ENCODE results near the gene SUFU. TPM values are rescaled to one million over a fixed set of nuclear protein-coding genes. Genes with fewer than 3 reads are reported as not detected.

SUFU gene
- total RNA-seq, 1 experiment from 2014 or later, result 2.7 TPM

DNA sequence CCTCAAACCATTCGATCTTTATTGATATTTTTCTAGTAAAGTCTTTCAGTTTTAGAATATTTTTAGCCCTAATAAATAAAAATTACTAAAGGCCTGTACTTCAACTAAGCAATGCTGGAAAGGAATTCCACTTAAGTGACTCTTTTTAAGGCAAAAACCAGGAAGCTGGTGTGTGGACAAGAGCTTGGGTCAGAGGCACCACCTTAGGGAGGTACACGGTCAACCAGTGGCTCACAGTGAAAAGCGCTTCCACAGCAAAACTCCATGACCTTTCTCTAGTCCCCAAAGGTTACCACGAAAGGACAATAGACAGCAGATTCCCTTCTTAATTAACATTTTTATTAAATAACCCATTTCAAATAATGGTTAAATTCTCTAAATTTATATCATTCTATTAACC lies 179.2 kb downstream of the SUFU start:
- intact Hi-C loops (cut with micrococcal nuclease), result no loop called here
- H3K27me3 ChIP-seq (ENCODE audit: low read length), result no peaks in the 10 kb centered on the region
- ChIA-PET CTCF (interaction anchor here (0.6 kb wide), 1 partner anchor 378 kb away, joined by 5 read pairs; no protein-coding TSS in a partner anchor), POLR2A (ENCODE audit: unreplicated experiment) (interaction anchor here (0.7 kb wide), 1 partner anchor 37 kb away, joined by 4 read pairs; no protein-coding TSS in a partner anchor)
- no peaks in the 10 kb centered on the region for H3K36me3 ChIP-seq (ENCODE audit: low read depth, low read length)
- TF ChIP-seq, protein P1, sequence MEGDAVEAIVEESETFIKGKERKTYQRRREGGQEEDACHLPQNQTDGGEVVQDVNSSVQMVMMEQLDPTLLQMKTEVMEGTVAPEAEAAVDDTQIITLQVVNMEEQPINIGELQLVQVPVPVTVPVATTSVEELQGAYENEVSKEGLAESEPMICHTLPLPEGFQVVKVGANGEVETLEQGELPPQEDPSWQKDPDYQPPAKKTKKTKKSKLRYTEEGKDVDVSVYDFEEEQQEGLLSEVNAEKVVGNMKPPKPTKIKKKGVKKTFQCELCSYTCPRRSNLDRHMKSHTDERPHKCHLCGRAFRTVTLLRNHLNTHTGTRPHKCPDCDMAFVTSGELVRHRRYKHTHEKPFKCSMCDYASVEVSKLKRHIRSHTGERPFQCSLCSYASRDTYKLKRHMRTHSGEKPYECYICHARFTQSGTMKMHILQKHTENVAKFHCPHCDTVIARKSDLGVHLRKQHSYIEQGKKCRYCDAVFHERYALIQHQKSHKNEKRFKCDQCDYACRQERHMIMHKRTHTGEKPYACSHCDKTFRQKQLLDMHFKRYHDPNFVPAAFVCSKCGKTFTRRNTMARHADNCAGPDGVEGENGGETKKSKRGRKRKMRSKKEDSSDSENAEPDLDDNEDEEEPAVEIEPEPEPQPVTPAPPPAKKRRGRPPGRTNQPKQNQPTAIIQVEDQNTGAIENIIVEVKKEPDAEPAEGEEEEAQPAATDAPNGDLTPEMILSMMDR (conservative IDR thresholded peaks at IDR 0.05; ENCODE audit: low read depth, low read length), result no peak
- TF ChIP-seq EZH2phosphoT487 (IDR thresholded peaks at IDR 0.05; ENCODE audit: borderline replicate concordance, low read length), result no peak
- DNase-seq (no peak), ATAC-seq (no peak)
- H3K27ac ChIP-seq (ENCODE audit: low read length), result no peak overlapping the region
- no peak overlapping the region for H2AFZ ChIP-seq (ENCODE audit: low read length)
- BruUV-seq (replicated peaks), result no TSS peak
- no peaks in the 10 kb centered on the region for H3K4me1 ChIP-seq (ENCODE audit: insufficient read depth, low read length)
- H3F3A ChIP-seq (ENCODE audit: low read length, unreplicated experiment), result no peaks in the 10 kb centered on the region
- H4K20me1 ChIP-seq (ENCODE audit: low read length), result no peaks in the 10 kb centered on the region
- H3K9me3 ChIP-seq (ENCODE audit: low read length), result no peaks in the 10 kb centered on the region
- no peak overlapping the region for H3K4me2 ChIP-seq (ENCODE audit: low read length)
- H3K9me2 ChIP-seq (replicated peaks; ENCODE audit: low read length), result no peaks in the 10 kb centered on the region
- H3K9ac ChIP-seq (ENCODE audit: low read length), result no peak overlapping the region
- no peak overlapping the region for H3K4me3 ChIP-seq (ENCODE audit: low read length)
- no peaks in the 10 kb centered on the region for H3K79me2 ChIP-seq (ENCODE audit: low read length)

Other genes with a start within 250 kb of the SUFU start
- gene NFKB2, start 108.3 kb upstream of the SUFU start, total RNA-seq (2014; rRNA removed), result 45.0 and 71.1 TPM in 2 replicates
- gene PSD, start 85.2 kb upstream of the SUFU start, total RNA-seq (2014; rRNA removed), result 0.22 and 0.23 TPM in 2 replicates
- 10.1 and 12.7 TPM in 2 replicates for gene FBXL15, start 83.1 kb upstream of the SUFU start, total RNA-seq (2014; rRNA removed)
- 50.6 and 51.4 TPM in 2 replicates for gene CUEDC2, start 71.4 kb upstream of the SUFU start, total RNA-seq (2014; rRNA removed)
- gene C10orf95, start 52.4 kb upstream of the SUFU start, total RNA-seq (2014; rRNA removed), result 1.6 and 1.9 TPM in 2 replicates
- 69.9 and 72.7 TPM in 2 replicates for gene ACTR1A, start 1.3 kb upstream of the SUFU start, total RNA-seq (2014; rRNA removed)
- gene TRIM8, start 140.5 kb downstream of the SUFU start, total RNA-seq (2014; rRNA removed), result 61.4 and 103 TPM in 2 replicates
- 2.5 and 2.8 TPM in 2 replicates for gene ARL3, start 210.4 kb downstream of the SUFU start, total RNA-seq (2014; rRNA removed)
- gene SFXN2, start 210.7 kb downstream of the SUFU start, total RNA-seq (2014; rRNA removed), result 7.5 and 10.3 TPM in 2 replicates
- 23.8 and 24.6 TPM in 2 replicates for gene WBP1L, start 240.0 kb downstream of the SUFU start, total RNA-seq (2014; rRNA removed)